Activated CD8-positive, alpha-beta memory T cell treated with anti-CD3 and anti-CD28 coated beads for 36 hours (primary cell): ENCODE measurements around the gene PSMC3IP. TPM values are rescaled to one million over a fixed set of nuclear protein-coding genes. Genes with fewer than 3 reads are reported as not detected.
"Not testable (repeated sequence)": the region's sequence is repeated elsewhere in the genome, so short reads cannot be mapped to it uniquely, and the experiment has no call there.

Experiments
- CTCF ChIA-PET: fragments of 350-600 bp; sonication (Branson Sonifier 250); formaldehyde crosslinking; loops from one replicate; lab custom pipeline; 2021; ENCODE audit warnings: antibody characterized with exemption; lab: Charles Lee
- POLR2A ChIA-PET: fragments of 350-600 bp; sonication (Branson Sonifier 250); formaldehyde crosslinking; loops from one replicate; lab custom pipeline; 2021; ENCODE audit warnings: antibody characterized with exemption; lab: Charles Lee
- total RNA-seq, 2 experiments: library from RNA; stranded (reverse); gene quantifications; one replicate each; pipeline ENCODE4 v1.2.3, GENCODE V29; 2021

Gene PSMC3IP
- total RNA-seq, 2 experiments from 2014 or later = 37.0 to 42.1 TPM

DNA sequence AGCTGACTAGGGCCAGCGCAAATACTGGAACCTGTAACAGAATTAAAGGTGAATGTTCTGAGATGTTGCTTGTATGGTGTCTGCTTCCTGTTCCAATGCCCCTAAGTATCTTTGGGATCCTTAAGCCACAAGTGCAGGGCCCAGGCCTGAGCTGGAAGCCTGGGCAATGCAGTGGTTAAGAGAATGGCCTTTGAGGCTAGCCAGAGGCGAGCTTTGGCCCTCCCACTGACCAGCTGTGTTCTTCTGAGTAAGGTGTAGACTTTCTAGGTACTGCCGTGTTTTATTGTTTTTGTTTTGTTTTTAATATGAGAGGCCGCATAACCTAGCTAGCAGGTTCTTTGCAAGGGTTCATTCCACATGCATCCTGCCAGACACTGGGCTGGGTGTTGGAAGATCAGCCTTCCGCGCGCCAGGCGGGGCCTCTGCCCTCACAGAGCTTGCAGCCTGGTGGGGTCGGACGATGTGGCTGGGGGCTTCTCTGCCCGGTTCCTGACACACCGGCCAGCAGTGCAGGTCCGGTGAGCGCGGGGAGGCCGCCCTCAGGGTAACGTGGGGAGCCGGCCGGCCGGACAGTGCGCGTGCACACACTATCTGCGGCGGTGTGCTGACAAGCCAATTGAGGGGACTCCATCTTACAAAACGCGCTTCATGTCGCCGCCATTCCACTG is 11.2 kb downstream of the PSMC3IP start:
- POLR2A ChIA-PET = interaction anchor here (0.7 to 2.5 kb wide), 4 partner anchors 11 to 57 kb away, joined by 3 to 18 read pairs (median 5); partner anchors contain the start of genes PSMC3IP, RETREG3 and TUBG1
- CTCF ChIA-PET = interaction anchor here (0.9 to 2.8 kb wide), 3 partner anchors 11 to 42 kb away, joined by 3 to 21 read pairs (median 3); partner anchors contain the start of gene PSMC3IP

DNA sequence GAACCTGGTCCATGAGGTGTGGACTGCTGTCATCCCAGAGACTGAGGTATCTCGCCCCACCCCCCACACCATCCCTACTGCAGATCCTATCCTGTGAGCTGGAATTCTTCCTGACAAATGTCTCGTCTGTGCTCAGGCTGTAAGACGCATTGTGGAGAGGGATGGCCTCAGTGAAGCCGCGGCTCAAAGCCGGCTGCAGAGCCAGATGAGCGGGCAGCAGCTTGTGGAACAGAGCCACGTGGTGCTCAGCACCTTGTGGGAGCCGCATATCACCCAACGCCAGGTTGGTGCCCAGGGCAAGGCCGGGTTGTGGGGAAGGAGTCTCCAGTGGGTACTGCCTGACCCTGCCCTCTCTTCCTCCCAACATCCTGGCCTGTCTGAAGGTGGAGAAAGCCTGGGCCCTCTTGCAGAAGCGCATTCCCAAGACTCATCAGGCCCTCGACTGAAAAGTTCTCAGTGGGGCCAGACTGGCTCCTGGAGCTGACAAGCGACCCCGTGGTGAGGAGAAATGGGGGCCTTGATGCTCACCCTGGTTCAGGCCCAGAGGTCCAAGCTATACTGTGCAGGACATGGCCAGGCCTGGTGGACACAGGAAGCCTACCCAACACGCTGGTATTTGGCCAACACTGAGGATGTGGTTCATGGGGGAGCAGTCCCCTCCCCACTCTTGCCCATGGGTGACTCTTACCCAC is 11.9 kb downstream of the PSMC3IP start:
- POLR2A ChIA-PET = interaction anchor here (0.7 to 1.7 kb wide), 3 partner anchors 11 to 58 kb away, joined by 3 to 6 read pairs (median 5); partner anchors contain the start of gene PSMC3IP
- CTCF ChIA-PET = interaction anchor here (0.9 to 2.8 kb wide), 3 partner anchors 12 to 43 kb away, joined by 3 to 21 read pairs (median 3); partner anchors contain the start of gene PSMC3IP

DNA sequence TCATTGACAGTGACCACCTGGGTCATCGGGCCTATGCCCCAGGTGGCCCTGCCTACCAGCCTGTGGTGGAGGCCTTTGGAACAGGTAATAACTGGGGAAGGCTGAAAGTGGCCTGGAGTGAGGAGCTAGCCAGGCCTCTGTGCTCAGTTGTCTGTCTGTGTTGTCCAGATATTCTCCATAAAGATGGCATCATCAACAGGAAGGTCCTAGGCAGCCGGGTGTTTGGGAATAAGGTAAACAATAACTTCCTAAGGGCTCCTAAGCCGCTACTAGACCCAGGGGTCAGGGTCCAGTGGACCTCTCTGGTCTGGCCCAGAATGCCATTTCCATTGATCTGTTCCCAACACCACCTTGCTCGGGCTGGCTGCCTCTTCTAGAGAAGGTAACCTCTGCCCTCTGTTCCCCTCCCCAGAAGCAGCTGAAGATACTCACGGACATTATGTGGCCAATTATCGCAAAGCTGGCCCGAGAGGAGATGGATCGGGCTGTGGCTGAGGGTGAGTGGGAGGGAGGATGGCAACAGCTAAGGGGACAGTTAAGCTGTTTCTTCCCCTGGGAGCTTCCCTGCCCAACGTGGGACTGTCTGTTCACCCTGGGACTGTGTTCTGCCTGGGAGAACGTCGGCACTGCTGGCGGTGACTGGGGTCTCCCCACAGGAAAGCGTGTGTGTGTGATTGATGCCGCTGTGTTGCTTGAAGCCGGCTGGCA is 12.6 kb downstream of the PSMC3IP start:
- ChIA-PET POLR2A (interaction anchor here (1.2 to 1.7 kb wide), 2 partner anchors 10 to 12 kb away, joined by 5 to 6 read pairs; partner anchors contain the start of gene PSMC3IP), CTCF (no interaction called here)

DNA sequence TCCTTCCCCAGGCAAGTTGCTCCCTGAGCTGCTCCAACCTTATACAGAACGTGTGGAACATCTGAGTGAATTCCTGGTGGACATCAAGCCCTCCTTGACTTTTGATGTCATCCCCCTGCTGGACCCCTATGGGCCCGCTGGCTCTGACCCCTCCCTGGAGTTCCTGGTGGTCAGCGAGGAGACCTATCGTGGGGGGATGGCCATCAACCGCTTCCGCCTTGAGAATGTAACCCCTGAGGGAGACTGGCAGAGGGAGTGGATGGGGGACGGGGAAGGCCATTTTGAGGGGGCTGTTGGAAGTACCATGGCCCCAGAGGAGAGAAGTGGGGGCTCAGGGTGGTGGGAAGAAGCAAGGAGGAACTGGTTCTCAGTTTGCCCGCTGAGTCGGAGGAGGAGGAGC is 13.6 kb downstream of the PSMC3IP start:
- POLR2A ChIA-PET = no interaction called here
- CTCF ChIA-PET = no interaction called here

DNA sequence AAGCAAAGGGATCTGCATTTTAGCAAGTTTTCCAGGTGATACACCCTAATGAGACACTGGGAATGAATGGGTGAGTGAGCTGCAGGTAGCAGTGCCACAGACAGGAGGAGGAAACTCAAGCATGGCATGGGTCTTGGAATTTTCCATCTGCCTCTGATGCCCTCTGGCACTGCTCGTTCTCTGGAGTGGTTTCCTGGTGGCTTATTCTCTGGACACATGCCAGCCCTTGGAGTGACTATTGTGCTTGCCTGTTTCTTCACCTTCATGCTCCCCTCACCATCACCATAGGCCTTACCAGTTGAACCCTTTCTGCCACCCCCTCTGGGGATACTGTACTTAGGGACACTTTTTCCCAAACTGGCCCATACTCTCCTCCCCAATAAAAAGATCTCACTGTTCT is 14.0 kb downstream of the PSMC3IP start:
- POLR2A ChIA-PET = no interaction called here
- CTCF ChIA-PET = no interaction called here

DNA sequence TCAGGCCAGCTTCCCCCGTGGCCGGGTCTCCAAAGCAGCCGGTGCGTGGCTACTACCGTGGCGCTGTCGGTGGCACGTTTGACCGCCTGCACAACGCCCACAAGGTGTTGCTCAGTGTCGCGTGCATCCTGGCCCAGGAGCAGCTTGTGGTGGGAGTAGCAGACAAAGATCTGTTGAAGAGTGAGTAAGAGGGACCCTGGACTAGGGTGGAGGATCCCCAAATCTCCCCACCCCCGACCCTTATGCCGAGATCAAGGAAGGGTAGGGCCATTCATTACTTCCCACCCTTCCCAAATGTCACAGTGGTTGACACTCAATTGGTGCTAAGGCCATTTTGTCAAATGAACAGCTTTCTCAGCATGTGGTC is 14.4 kb downstream of the PSMC3IP start:
- ChIA-PET POLR2A (no interaction called here), CTCF (no interaction called here)

DNA sequence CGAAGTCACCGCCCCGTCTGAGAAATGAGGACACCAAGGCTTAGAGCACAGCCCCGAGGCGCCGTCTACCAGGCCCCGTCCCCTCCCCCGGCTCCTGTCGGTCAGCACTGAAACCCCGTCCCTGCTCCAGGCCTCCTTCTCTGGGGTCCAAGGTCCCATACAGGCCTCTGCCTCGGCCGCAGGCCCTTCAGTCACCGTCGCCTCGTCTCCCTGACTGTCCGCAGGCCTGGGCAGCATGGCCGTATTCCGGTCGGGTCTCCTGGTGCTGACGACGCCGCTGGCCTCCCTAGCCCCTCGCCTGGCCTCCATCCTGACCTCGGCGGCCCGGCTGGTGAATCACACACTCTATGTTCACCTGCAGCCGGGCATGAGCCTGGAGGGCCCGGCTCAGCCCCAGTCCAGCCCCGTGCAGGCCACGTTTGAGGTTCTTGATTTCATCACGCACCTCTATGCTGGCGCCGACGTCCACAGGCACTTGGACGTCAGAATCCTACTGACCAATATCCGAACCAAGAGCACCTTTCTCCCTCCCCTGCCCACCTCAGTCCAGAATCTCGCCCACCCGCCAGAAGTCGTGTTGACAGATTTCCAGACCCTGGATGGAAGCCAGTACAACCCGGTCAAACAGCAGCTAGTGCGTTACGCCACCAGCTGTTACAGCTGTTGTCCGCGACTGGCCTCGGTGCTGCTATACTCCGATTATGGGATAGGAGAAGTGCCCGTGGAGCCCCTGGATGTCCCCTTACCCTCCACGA is 15.0 kb downstream of the PSMC3IP start:
- ChIA-PET CTCF (no interaction called here), POLR2A (no interaction called here)

DNA sequence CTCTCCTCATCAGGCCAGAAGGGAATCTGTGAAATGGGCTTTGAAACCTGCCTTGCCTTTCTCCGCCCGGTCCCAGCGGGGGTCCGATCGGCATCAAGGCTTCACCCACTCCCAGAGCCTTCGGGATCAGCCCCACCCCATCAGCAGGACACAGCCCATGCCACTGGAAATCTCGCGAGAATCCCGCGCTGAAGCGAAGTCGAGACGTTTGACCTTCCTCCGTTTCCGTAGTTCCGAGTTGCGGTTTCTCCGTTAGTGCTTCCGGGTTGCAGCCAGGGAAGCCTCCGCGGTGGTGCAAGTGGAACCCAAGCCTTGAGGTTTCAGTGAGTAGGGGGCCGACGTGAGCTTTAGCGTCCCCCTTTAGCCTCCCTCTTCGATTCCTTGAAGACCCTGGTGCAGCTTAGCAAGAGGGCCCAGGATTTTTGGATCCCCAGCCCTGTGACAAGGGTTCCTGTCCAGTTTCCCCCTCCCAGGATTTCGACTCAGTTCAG is 15.6 kb downstream of the PSMC3IP start, which contains the start of gene COASY:
Gene COASY, plus strand, starts transcription at position 252 of the 491 bp plus-strand sequence. CDS start 475 bp downstream, outside the sequence.
- CTCF ChIA-PET = no interaction called here
- POLR2A ChIA-PET = no interaction called here

DNA sequence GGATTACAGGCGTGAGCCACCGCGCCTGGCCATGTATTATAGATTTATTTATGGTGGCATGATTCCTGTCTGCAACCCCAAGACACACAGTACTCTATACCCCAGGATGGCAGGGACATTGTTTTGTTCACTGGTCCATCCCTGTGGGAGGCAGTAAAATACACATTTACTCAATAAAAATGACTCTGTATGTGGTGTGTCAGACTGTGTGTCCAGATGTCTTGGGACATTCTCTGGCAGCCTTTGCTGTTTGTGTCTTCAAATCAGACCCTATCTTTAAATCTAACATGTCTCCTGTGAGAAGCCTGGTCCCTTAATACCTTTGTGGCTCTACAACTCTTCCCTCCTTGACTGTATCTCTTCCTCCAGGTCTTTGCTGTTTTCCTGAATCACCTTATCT is 17.3 kb downstream of the PSMC3IP start:
- ChIA-PET POLR2A (no interaction called here), CTCF (interaction anchor here (0.7 kb wide), 1 partner anchor 860 kb away, joined by 3 read pairs; no protein-coding TSS in a partner anchor)

DNA sequence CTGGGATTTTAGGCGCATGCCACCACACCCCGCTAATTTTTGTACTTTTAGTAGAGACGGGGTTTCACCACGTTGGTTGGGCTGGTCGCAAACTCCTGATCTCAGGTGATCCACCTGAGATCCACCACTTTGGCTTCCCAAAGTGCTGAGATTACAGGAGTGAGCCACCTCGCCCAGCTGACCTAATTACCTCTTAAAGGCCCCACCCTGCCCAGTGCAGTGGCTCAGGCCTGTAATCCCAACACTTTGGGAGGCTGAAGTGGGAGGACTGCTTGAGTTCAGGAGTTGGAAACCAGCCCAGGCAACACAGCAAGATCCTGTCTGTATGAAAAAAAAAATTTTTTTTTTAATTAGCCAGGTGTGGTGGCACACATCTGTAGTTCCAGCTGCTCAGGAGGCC is 18.5 kb downstream of the PSMC3IP start:
- CTCF ChIA-PET = no interaction called here
- POLR2A ChIA-PET = interaction anchor here (0.6 kb wide), 1 partner anchor 440 kb away, joined by 3 read pairs; no protein-coding TSS in a partner anchor

DNA sequence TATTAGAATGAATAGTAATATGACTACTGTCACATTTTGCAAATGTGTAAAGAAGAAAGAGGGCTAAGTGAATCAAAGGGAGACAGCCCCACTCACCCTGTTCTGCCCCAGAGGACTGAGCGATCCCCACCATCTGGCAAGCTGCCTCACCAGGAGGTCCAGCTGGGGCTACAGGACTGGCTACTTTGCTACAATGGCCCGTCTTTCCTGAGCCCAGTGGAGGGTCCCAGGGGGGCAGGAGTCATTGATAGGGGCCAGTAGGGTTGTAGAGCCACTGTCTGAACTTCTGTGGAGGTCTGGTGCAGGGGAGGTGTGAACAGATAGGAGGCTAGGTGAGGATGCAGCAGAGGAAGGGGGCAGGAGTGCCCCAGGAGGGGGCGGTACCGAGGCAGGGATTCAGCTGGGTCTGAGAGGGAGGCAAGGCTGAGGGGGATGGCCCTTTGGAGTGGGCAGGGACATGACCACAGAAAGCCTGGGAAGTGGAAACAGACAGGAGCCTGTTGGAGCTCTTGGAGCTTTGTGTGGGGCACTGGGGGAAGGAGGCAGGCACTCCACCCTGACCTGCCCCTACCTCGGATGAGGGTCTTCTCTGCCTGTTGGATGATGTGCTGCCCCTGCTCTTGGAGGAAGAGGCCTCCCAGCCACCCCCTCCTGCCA is 21.4 kb downstream of the PSMC3IP start:
- POLR2A ChIA-PET, CTCF ChIA-PET: not testable (repeated sequence)

DNA sequence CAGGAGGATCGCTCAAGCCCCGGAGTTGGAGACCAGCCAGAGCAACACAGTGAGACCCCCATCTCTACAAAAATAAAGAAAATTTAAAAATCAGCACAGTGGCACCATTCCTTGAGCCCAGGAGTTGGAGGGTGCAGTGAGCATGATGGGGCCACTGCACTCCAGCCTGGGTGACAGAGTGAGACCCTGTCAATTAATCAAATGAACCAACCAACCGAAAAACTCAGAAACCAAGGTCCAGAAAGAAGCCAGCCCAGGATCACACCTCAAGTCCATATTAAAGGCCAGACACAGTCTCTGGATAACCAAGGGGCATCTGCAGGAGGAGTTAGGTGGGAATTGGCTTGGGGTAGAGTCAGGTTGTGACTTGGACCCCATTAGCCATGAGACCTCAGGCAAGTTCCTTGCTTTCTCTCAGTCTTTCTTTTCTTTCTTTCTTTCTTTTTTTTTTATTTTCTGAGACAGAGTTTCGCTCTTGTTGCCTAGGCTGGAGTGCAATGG is 22.4 kb downstream of the PSMC3IP start:
- POLR2A ChIA-PET = interaction anchor here (0.6 to 1.8 kb wide), 4 partner anchors 11 to 241 kb away, joined by 3 to 6 read pairs (median 5); partner anchors contain the start of gene NAGLU

DNA sequence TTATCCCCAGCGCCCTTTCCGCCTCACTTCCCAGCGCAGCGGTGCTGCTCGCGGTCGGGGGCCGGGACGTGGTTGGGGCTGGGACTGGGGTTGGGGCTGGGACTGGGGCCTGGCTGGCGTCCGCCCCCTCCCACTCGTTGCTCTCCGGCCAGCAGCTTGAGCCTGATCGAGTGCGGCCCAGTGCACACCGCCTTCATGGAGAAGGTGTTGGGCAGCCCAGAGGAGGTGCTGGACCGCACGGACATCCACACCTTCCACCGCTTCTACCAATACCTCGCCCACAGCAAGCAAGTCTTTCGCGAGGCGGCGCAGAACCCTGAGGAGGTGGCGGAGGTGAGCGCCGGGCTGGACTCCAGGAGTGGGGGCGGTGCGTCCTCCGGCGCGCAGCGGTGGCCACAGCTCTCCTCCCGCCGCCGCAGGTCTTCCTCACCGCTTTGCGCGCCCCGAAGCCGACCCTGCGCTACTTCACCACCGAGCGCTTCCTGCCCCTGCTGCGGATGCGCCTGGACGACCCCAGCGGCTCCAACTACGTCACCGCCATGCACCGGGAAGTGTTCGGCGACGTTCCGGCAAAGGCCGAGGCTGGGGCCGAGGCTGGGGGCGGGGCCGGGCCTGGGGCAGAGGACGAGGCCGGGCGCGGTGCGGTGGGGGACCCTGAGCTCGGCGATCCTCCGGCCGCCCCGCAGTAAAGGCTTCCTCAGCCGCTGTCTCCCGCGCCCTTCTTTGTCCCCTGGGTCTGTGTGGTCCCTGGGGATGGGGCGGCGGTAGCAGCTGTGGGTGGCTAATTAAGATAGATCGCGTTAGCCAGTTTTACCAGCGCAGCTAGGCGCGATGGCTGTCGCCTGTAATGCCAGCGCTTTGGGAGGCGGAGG is 23.0 kb downstream of the PSMC3IP start:
- POLR2A ChIA-PET = interaction anchor here (0.5 to 1.8 kb wide), 6 partner anchors 11 to 1508 kb away, joined by 3 to 6 read pairs (median 4); partner anchors contain the start of gene NAGLU

More for the DNA sequence above, 22.4 kb downstream of the PSMC3IP start:
- CTCF ChIA-PET = no interaction called here

DNA sequence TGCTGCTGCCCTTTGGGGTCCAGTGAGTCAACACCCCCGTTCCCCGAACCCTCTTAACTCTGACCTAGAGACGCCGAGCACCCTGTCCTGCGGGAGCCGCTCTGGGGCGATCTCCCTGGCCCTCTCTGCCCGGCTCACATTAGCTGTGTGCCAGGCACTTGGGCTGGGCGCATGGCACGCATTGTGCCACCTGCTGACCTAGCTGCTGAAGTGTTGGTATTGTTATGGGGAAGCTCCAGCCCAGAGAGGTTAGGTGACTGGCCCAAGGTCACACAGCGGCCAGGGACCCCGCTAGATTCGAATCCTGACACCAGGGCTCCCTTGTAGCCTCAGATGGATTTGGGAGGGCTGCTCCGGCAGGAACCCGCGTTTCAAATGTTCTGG is 23.7 kb downstream of the PSMC3IP start:
- CTCF ChIA-PET = interaction anchor here (1.0 to 1.3 kb wide), 2 partner anchors 16 to 127 kb away, joined by 3 read pairs; no protein-coding TSS in a partner anchor
- POLR2A ChIA-PET = interaction anchor here (0.5 to 1.8 kb wide), 4 partner anchors 12 to 54 kb away, joined by 3 to 6 read pairs (median 4); no protein-coding TSS in a partner anchor

More for the DNA sequence above, 23.0 kb downstream of the PSMC3IP start:
- CTCF ChIA-PET = interaction anchor here (1.0 to 1.3 kb wide), 2 partner anchors 17 to 126 kb away, joined by 3 read pairs; no protein-coding TSS in a partner anchor

DNA sequence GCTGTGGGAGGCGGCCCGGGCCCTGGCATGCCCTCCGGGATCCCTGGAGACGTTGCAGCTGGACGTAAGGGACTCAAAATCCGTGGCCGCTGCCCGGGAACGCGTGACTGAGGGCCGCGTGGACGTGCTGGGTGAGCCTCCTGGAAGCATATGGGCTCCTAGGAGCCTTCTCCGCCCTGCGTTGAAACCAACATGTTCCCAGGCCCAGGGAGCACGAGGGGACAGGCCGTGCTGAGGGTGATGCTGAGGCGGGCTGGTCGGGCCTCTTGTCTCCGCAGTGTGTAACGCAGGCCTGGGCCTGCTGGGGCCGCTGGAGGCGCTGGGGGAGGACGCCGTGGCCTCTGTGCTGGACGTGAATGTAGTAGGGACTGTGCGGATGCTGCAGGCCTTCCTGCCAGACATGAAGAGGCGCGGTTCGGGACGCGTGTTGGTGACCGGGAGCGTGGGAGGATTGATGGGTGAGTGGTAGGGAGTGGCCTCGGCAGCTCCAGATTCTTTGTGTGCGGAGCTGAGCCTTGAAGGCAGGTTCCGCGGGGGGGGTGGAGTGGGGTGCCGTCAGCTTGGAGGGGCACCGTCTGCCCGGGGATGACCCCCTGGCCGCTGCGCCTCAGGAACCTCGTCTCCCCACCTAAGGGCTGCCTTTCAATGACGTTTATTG is 24.2 kb downstream of the PSMC3IP start:
- POLR2A ChIA-PET = interaction anchor here (0.5 to 1.8 kb wide), 2 partner anchors 14 to 20 kb away, joined by 4 to 6 read pairs; no protein-coding TSS in a partner anchor
- CTCF ChIA-PET = interaction anchor here (1.3 kb wide), 1 partner anchor 16 kb away, joined by 3 read pairs; no protein-coding TSS in a partner anchor

DNA sequence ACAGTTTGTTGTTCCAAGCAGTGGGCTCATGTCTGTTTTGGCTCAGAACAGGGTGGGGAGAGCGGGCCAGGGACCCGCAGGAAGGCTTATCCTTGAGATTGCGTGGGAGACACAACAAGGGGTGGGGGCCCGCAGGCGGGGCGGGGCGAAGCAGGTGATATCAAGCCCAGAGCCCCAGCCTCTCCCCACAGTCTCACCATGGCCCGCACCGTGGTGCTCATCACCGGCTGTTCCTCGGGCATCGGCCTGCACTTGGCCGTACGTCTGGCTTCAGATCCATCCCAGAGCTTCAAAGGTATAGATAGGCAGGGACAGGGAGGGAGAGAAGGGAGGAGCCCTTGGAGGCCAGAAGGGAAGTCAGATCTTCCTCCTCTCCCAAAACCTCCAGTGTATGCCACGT is 24.8 kb downstream of the PSMC3IP start, which contains the start of gene HSD17B1:
Gene HSD17B1, plus strand, starts transcription at position 188 of the 400 bp plus-strand sequence. Its CDS starts 11 bp downstream, at position 199.
- POLR2A ChIA-PET, CTCF ChIA-PET: not testable (repeated sequence)
